Heart left ventricle (tissue), 16 donors: ENCODE measurements around the gene ADIG. TPM values are rescaled to one million over a fixed set of nuclear protein-coding genes. Genes with fewer than 3 reads are reported as not detected.
A peak's percentile ranks its signal among the peaks of the same experiment; 100 is the strongest.

Experiments used
- ATAC-seq, 4 donors: fragments of 200-7000 bp; cut with Tn5 transposase; one replicate each; pipeline ENCODE4 v1.9.1; 2020 to 2022; ENCODE audit warnings: moderate library complexity in 4 of 4, mild to moderate bottlenecking in 3 of 4, moderate number of reproducible peaks in 1 of 4
- DNase-seq, 5 donors: peaks; one replicate each; pipeline ENCODE4 v3.0.0-alpha.2; 2020
- H3K27ac ChIP-seq, 12 donors: fragments of 200-600 bp; sonication (generic) in 4 of 12; one replicate each; pipeline versions ENCODE4 v1.5.0 to v1.8.0; 2016 to 2022; ENCODE audit warnings: mild to moderate bottlenecking in 2 of 12
- H3K27me3 ChIP-seq, 9 donors: fragments of 200-600 bp; sonication (generic) in 2 of 9; one replicate each; pipeline versions ENCODE4 v1.5.1 to v1.8.0; 2016 to 2022; ENCODE audit warnings: mild to moderate bottlenecking in 3 of 9
- H3K36me3 ChIP-seq, 9 donors: fragments of 200-600 bp; sonication (generic) in 2 of 9; one replicate each; pipeline versions ENCODE4 v1.5.0 to v1.8.0; 2018 to 2022; ENCODE audit warnings: mild to moderate bottlenecking in 2 of 9
- H3K4me1 ChIP-seq, 12 donors: fragments of 200-600 bp; sonication (generic) in 4 of 12; one replicate each; pipeline versions ENCODE4 v1.5.0 to v1.8.0; 2016 to 2022; ENCODE audit warnings: mild to moderate bottlenecking in 3 of 12
- H3K4me3 ChIP-seq, 12 donors: fragments of 200-600 bp; sonication (generic) in 4 of 12; one replicate each; pipeline versions ENCODE4 v1.5.0 to v1.8.0; 2017 to 2022; ENCODE audit warnings: mild to moderate bottlenecking in 9 of 12, moderate library complexity in 4 of 12
- H3K9me3 ChIP-seq, 12 donors: fragments of 200-600 bp; sonication (generic) in 4 of 12; one replicate each; pipeline versions ENCODE4 v1.5.0 to v1.8.0; 2016 to 2022; ENCODE audit warnings: mild to moderate bottlenecking in 1 of 12
- CTCF ChIP-seq, 12 donors: fragments of 200-600 bp; sonication (generic) in 4 of 12; IDR thresholded peaks; one replicate each; pipeline versions ENCODE4 v1.5.0 to v1.8.0; 2018 to 2022; ENCODE audit warnings: antibody characterized with exemption in 12 of 12, mild to moderate bottlenecking in 5 of 12
- POLR2A ChIP-seq, 2 donors: fragments of 450-650 bp; IDR thresholded peaks; one replicate each; pipeline ENCODE4 v1.6.1; 2017; ENCODE audit warnings: antibody characterized with exemption in 2 of 2, mild to moderate bottlenecking in 2 of 2, moderate library complexity in 2 of 2
- WGBS, 4 donors: extraction: QIAGEN DNeasy Blood & Tissue Kit in 2 of 4; methylation state at CpG; one replicate each; pipeline versions ENCODE4 v1.1.5 to v1.1.7; 2013 to 2018; 5-methylcytosine and 5-hydroxymethylcytosine counted together
- intact Hi-C, 10 donors: fragments of 100-400 bp; cut with DNase I; formaldehyde crosslinking; loops; one replicate each; pipeline versions ENCODE4 v1.11.1 to v1.14.2; 2022
- polyA plus RNA-seq, 2 donors: library from polyadenylated mRNA; stranded (reverse); fragments of 200-250 nt; gene quantifications; one replicate each; pipeline ENCODE4 v1.2.3, GENCODE V29; 2013
- total RNA-seq, 9 donors: library from RNA; depleted of rRNA in 2 of 9; stranded (reverse); fragments of >200 nt in 2 of 9; fragmentation: NEBNext Ultra II Directional in 3 of 9; extraction: Animal tissue kit (Norgen Biotek cat#: 25700) in 3 of 9; gene quantifications; one replicate each; pipeline versions ENCODE4 v1.1.0 to v1.2.4, GENCODE V29; 2016 to 2023
- donor health status: ischemic (EF 13 %, LVEDD 7.1; RV severe dilation, severe dysfunction).
- donor health status: healthy with polysubstance abuse.
- donor health status: DM: no; HTN: yes; CAD: no.
- donor health status: DM: no; HTN: no; CAD: no.
- donor health status: ischemic (EF 25% LVEDD 6.9; RV normal size, moderate dysfunction).
- donor health status: ischemic (EF 25% LVEDD 5.7; RV mildly dilated, moderate dysfunction).
- donor health status: healthy.
- donor health status: DM: yes; HTN: yes; CAD: no.
- donor health status: ischemic (EF 35%, LVEDD 5.7; RV mildly dilated, moderate dysfunction).
- donor health status: nonischemic (EF 11% LVEDD 7.7; RV severe dilation, severe dysfunction).
- donor health status: DM: yes; HTN: yes; CAD: no.
- donor health status: PGD.
- donor health status: ischemic (EF 29% LVEDD 5.4; RV normal size, mild dysfunction).
- donor health status: nonischemic (EF 23%, LVEDD 6.1; RV moderate dilation, normal function).

Gene ADIG
- total and polyA plus RNA-seq, 11 donors = not detected

GRCh38 chr20:38573413-38573812, 7.6 kb upstream of the ADIG start:
- H3K27me3 ChIP-seq = no peaks in the 10 kb centered on the region
- peaks cover 0 to 94% (median 78%) of the 10 kb centered on the region in 9 donors for H3K36me3 ChIP-seq
- 65 to 87% (median 72%) methylated on average over 7 of the region's 7 CpGs for WGBS, 4 donors
- intact Hi-C loops = no loop called here
- H3K27ac ChIP-seq = no peak overlapping the region
- TF ChIP-seq CTCF (IDR thresholded peaks at IDR 0.05) (no peak), POLR2A (IDR thresholded peaks at IDR 0.05) (no peak)
- no peaks in the 10 kb centered on the region for H3K9me3 ChIP-seq
- DNase-seq (no peak), ATAC-seq (peak in 3 of 4 donors; percentile 24 to 44 (median 42))
- H3K4me3 ChIP-seq = no peak overlapping the region
- peaks cover 0 to 4% (median 0%) of the 10 kb centered on the region in 12 donors for H3K4me1 ChIP-seq

GRCh38 chr20:38579219-38579910, 1.6 kb upstream of the ADIG start:
- TF ChIP-seq POLR2A (IDR thresholded peaks at IDR 0.05) = no peak
- TF ChIP-seq CTCF (IDR thresholded peaks at IDR 0.05) = no peak
- WGBS, 4 donors = 40 to 54% (median 43%) methylated on average over 7 of the region's 7 CpGs
- Histone ChIP-seq H3K4me3 (no peak overlapping the region), H3K36me3 (peaks cover 0 to 36% (median 27%) of the 10 kb centered on the region in 9 donors), H3K9me3 (no peaks in the 10 kb centered on the region), H3K4me1 (peaks cover 0 to 31% (median 14%) of the 10 kb centered on the region in 12 donors), H3K27me3 (no peaks in the 10 kb centered on the region), H3K27ac (peak overlapping the region in 3 of 12 donors; percentile 7 to 18 (median 8))
- DNase-seq (peak in 4 of 5 donors; percentile 33 to 71 (median 50)), ATAC-seq (peak; percentile 75 to 85 (median 82))
- intact Hi-C loops = no loop called here

- intact Hi-C loops = no loop called here
- peaks cover 0 to 31% (median 14%) of the 10 kb centered on the region in 12 donors for H3K4me1 ChIP-seq
- DNase-seq (no peak), ATAC-seq (no peak)
- no peaks in the 10 kb centered on the region for H3K27me3 ChIP-seq
- H3K36me3 ChIP-seq = peaks cover 0 to 30% (median 21%) of the 10 kb centered on the region in 9 donors
- 58 to 73% (median 63%) methylated on average over 4 of the region's 4 CpGs for WGBS, 4 donors
- H3K4me3 ChIP-seq = no peak overlapping the region
- peak overlapping the region in 1 of 12 donors; percentile 7 for H3K27ac ChIP-seq
- H3K9me3 ChIP-seq = no peaks in the 10 kb centered on the region
- TF ChIP-seq CTCF (IDR thresholded peaks at IDR 0.05) (no peak), POLR2A (IDR thresholded peaks at IDR 0.05) (no peak)
These were observed 1.1 kb upstream of the ADIG start for GRCh38 chr20:38579921-38580320.

- H3K4me3 ChIP-seq = no peak overlapping the region
- no peak overlapping the region for H3K27ac ChIP-seq
- ATAC-seq (no peak), DNase-seq (no peak)
- H3K4me1 ChIP-seq = peaks cover 0 to 31% (median 14%) of the 10 kb centered on the region in 12 donors
- H3K27me3 ChIP-seq = no peaks in the 10 kb centered on the region
- no peak for TF ChIP-seq POLR2A (IDR thresholded peaks at IDR 0.05)
- TF ChIP-seq CTCF (IDR thresholded peaks at IDR 0.05) = no peak
- intact Hi-C loops = no loop called here
- WGBS, 4 donors = 72 to 81% (median 81%) methylated on average over 3 to 4 of the region's 4 CpGs
- H3K36me3 ChIP-seq = peaks cover 0 to 10% (median 1%) of the 10 kb centered on the region in 9 donors
- no peaks in the 10 kb centered on the region for H3K9me3 ChIP-seq
These were observed 897 bp downstream of the ADIG start for GRCh38 chr20:38581830-38582358.
